T-helper 1 cell treated with Interleukin-12 subunit alpha and Interleukin-12 subunit beta and Interleukin-4 antibody, amounts not matched to agents 30 ng/mL and 1 ng/mL, for 36 hours (primary cell): Measurements from ENCODE around the gene NEUROD6. TPM values are rescaled to one million over a fixed set of nuclear protein-coding genes. Genes with fewer than 3 reads are reported as not detected.

Experiments
- total RNA-seq: library from RNA; stranded (reverse); gene quantifications from 2 replicates; pipeline ENCODE4 v1.2.3, GENCODE V29; 2022

Gene NEUROD6
- total RNA-seq, 1 donor from 2014 or later, result not detected

Other genes starting within 250 kb of the NEUROD6 start
- not detected in 2 replicates for gene ITPRID1, start 173.4 kb upstream of the NEUROD6 start, total RNA-seq